ENCODE measurements around the gene IMMP2L. TPM values are rescaled to one million over a fixed set of nuclear protein-coding genes. Genes with fewer than 3 reads are reported as not detected.

IMMP2L gene
- total and polyA plus RNA-seq, 2 of the 8 experiments (the other 6 are each of a cell fraction or from before 2014, with no cell fraction given), result 2.3 to 10.1 TPM

DNA sequence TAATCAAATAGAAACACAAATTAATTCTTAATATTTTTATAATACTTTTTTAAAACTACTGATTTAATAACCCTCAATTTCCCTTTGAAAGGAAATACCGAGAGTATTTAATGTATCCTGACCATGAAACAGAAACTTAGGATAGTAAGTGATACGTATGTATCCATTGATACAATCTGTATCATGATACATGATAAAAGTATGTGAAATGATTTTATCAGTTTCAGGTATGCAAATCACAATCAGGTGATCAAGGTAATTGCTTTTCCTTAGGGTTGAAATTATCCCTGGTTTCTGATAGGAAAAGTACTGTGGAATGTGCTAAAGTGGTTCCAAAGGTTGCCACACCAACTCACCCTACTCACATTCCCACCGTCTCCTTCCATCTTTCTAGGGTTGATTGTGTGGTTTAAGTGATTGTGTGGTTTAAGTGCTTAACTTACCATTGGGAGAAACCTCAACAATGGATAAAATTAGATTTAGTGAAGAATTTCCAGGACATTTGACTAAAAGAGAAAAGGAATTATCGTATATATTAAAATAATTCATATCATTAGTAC lies 333.0 kb downstream of the IMMP2L start:
- no peak overlapping the region for H4K5ac ChIP-seq (ENCODE audit: insufficient read length, low read depth, low read length)
- ChIA-PET CTCF (ENCODE audit: partially characterized antibody) (no interaction called here), POLR2A (ENCODE audit: partially characterized antibody) (no interaction called here)
- no peaks in the 10 kb centered on the region for H3K9me3 ChIP-seq (ENCODE audit: insufficient read depth in 2 of 2, low read depth in 1 of 2, low read length in 1 of 2)
- no peaks in the 10 kb centered on the region for H3K79me1 ChIP-seq (ENCODE audit: low read depth, low read length)
- H3K23ac ChIP-seq (ENCODE audit: insufficient read length), result no peak overlapping the region
- H3K36me3 ChIP-seq (ENCODE audit: control insufficient read depth in 2 of 4, insufficient read depth in 4 of 4, low read length in 3 of 4), result no peaks in the 10 kb centered on the region
- H2BK15ac ChIP-seq (ENCODE audit: low read length), result no peak overlapping the region
- no peak overlapping the region for H2BK20ac ChIP-seq (ENCODE audit: low read length)
- no peaks in the 10 kb centered on the region for H4K20me1 ChIP-seq (replicated peaks in 1 of 2; ENCODE audit: control insufficient read depth in 1 of 2, insufficient read depth in 2 of 2, low read length in 2 of 2)
- H3K4me2 ChIP-seq (ENCODE audit: insufficient read depth in 1 of 2, low read depth in 2 of 2, low read length in 2 of 2), result no peak overlapping the region
- no peak overlapping the region for H3K27ac ChIP-seq (ENCODE audit: low read depth, low read length)
- no peak overlapping the region for H3K56ac ChIP-seq (replicated peaks; ENCODE audit: insufficient read length, low read depth, low read length)
- no peaks in the 10 kb centered on the region for H3K4me1 ChIP-seq (replicated peaks in 1 of 4; ENCODE audit: control insufficient read depth in 3 of 4, insufficient read depth in 4 of 4, low read length in 3 of 4)
- H2BK120ac ChIP-seq (replicated peaks; ENCODE audit: low read depth, low read length), result no peak overlapping the region
- H3K23me2 ChIP-seq (ENCODE audit: low read depth, low read length), result peaks cover 1% of the 10 kb centered on the region; the same call in 1 of the 2 replicates
- TF ChIP-seq CBX5 (IDR thresholded peaks at IDR 0.05; ENCODE audit: low read depth, low read length) (no peak), SP2 (IDR thresholded peaks at IDR 0.05; ENCODE audit: low read length) (no peak), EP300 (IDR thresholded peaks at IDR 0.05; ENCODE audit: borderline replicate concordance in 1 of 2, low read depth in 2 of 2, low read length in 2 of 2) (no peak), SP4 (IDR thresholded peaks at IDR 0.05; ENCODE audit: low read length) (no peak), SAP30 (IDR thresholded peaks at IDR 0.05; ENCODE audit: insufficient read depth, insufficient replicate concordance, low read length) (no peak), KDM1A (IDR thresholded peaks at IDR 0.05; ENCODE audit: borderline replicate concordance, low read length) (no peak), GABPA (IDR thresholded peaks at IDR 0.05; ENCODE audit: borderline replicate concordance, insufficient read depth, low read length) (no peak), SIX5 (IDR thresholded peaks at IDR 0.05; ENCODE audit: low read depth, low read length) (no peak), RAD21 (IDR thresholded peaks at IDR 0.05 in 1 of 2, conservative IDR thresholded peaks at IDR 0.05 in 1 of 2; ENCODE audit: low read depth in 2 of 2, low read length in 2 of 2) (no peak), SP1 (IDR thresholded peaks at IDR 0.05; ENCODE audit: low read depth, low read length) (no peak), POLR2A (IDR thresholded peaks at IDR 0.05; ENCODE audit: control extremely low read depth in 1 of 2, low read depth in 2 of 2, low read length in 2 of 2) (no peak)
- TF ChIP-seq, protein P1, sequence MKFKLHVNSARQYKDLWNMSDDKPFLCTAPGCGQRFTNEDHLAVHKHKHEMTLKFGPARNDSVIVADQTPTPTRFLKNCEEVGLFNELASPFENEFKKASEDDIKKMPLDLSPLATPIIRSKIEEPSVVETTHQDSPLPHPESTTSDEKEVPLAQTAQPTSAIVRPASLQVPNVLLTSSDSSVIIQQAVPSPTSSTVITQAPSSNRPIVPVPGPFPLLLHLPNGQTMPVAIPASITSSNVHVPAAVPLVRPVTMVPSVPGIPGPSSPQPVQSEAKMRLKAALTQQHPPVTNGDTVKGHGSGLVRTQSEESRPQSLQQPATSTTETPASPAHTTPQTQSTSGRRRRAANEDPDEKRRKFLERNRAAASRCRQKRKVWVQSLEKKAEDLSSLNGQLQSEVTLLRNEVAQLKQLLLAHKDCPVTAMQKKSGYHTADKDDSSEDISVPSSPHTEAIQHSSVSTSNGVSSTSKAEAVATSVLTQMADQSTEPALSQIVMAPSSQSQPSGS (IDR thresholded peaks at IDR 0.05; ENCODE audit: low read length), result no peak
- H3K4me3 ChIP-seq (ENCODE audit: extremely low read depth in 1 of 4, insufficient read depth in 2 of 4, low read depth in 3 of 4, low read length in 4 of 4), result no peak overlapping the region
- H2AK5ac ChIP-seq (ENCODE audit: low read depth, low read length), result no peak overlapping the region
- no peak overlapping the region for H3K4ac ChIP-seq (replicated peaks; ENCODE audit: insufficient read length, low read depth, low read length)
- no peak overlapping the region for H3K9ac ChIP-seq (replicated peaks in 1 of 4; ENCODE audit: extremely low read depth in 1 of 4, low read depth in 3 of 4, low read length in 3 of 4)
- no peak overlapping the region for H3K14ac ChIP-seq (ENCODE audit: insufficient read length)
- 91% methylated on average over 4 of the region's 4 CpGs; no CpG with 5 or more reads in 1 of the 2 experiments for WGBS, 2 experiments (ENCODE audit: extremely low coverage in 1 of 2, insufficient coverage in 1 of 2, insufficient read length in 1 of 2, insufficient replicate concordance in 2 of 2, low coverage in 1 of 2, low lambda C conversion rate in 2 of 2, missing lambda C conversion rate in 1 of 2)
- no peak overlapping the region for H2AFZ ChIP-seq (ENCODE audit: low read length)
- H2BK12ac ChIP-seq (ENCODE audit: low read depth, low read length), result no peak overlapping the region
- H4K8ac ChIP-seq (ENCODE audit: extremely low read depth, insufficient read depth, low read length), result no peak overlapping the region
- H3K27me3 ChIP-seq (replicated peaks in 1 of 4; ENCODE audit: control insufficient read depth in 3 of 4, extremely low read depth in 1 of 4, insufficient read depth in 3 of 4, low read length in 3 of 4), result no peaks in the 10 kb centered on the region
- DNase-seq (ENCODE audit: low read depth in 1 of 2, low spot score in 2 of 2) (no peak), FAIRE-seq (no peak)
- H2BK5ac ChIP-seq (ENCODE audit: low read depth, low read length), result no peak overlapping the region
- H3K79me2 ChIP-seq (ENCODE audit: control insufficient read depth in 1 of 2, insufficient read depth in 2 of 2, low read length in 2 of 2), result no peaks in the 10 kb centered on the region
- H4K91ac ChIP-seq (replicated peaks; ENCODE audit: insufficient read length, low read length), result no peak overlapping the region
- H3K18ac ChIP-seq (ENCODE audit: extremely low read depth, low read length), result no peak overlapping the region

All from H1 (cell line).